Neural progenitor cell (in vitro differentiated cells): ENCODE results near the gene ARHGAP30.

ENCODE experiments used
- EZH2 ChIP-seq: fragments of 200-600 bp; sonication (generic); IDR thresholded peaks from 2 replicates; pipeline ENCODE4 v1.6.1; 2017; ENCODE audit warnings: antibody characterized with exemption, mild to moderate bottlenecking, moderate library complexity
- EZH2phosphoT487 ChIP-seq: fragments of 200-600 bp; sonication (generic); IDR thresholded peaks from 2 replicates; pipeline ENCODE4 v1.6.1; 2017; ENCODE audit warnings: antibody characterized with exemption
- TF ChIP-seq, protein P1 (sequence below): fragments of 200-600 bp; sonication (generic); IDR thresholded peaks from 2 replicates; pipeline ENCODE4 v1.5.1; 2017; ENCODE audit warnings: antibody characterized with exemption, mild to moderate bottlenecking

- TF ChIP-seq, protein P1, sequence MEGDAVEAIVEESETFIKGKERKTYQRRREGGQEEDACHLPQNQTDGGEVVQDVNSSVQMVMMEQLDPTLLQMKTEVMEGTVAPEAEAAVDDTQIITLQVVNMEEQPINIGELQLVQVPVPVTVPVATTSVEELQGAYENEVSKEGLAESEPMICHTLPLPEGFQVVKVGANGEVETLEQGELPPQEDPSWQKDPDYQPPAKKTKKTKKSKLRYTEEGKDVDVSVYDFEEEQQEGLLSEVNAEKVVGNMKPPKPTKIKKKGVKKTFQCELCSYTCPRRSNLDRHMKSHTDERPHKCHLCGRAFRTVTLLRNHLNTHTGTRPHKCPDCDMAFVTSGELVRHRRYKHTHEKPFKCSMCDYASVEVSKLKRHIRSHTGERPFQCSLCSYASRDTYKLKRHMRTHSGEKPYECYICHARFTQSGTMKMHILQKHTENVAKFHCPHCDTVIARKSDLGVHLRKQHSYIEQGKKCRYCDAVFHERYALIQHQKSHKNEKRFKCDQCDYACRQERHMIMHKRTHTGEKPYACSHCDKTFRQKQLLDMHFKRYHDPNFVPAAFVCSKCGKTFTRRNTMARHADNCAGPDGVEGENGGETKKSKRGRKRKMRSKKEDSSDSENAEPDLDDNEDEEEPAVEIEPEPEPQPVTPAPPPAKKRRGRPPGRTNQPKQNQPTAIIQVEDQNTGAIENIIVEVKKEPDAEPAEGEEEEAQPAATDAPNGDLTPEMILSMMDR = no peak
- no peak for TF ChIP-seq EZH2
- TF ChIP-seq EZH2phosphoT487 = no peak
Measured at GRCh38 chr1:161061419-161061818, 8.3 kb downstream of the ARHGAP30 start.
